ENCODE data around the gene CSNK1E. TPM values are rescaled to one million over a fixed set of nuclear protein-coding genes. Genes with fewer than 3 reads are reported as not detected.
"Not testable (repeated sequence)": the region's sequence is repeated elsewhere in the genome, so short reads cannot be mapped to it uniquely, and the experiment has no call there.

The CSNK1E gene
- total RNA-seq, 2 experiments from 2014 or later = 105 to 108 TPM

- intact Hi-C loops (cut with micrococcal nuclease) = no loop called here
- Mint-ChIP-seq H3K27me3 (ENCODE audit: low read depth) (peaks cover 8% of the 10 kb centered on the region), H3K36me3 (ENCODE audit: low read depth) (no peaks in the 10 kb centered on the region), H3K9me3 (no peaks in the 10 kb centered on the region), H3K4me3 (no peak overlapping the region), H3K27ac (no peak overlapping the region), H3K4me1 (ENCODE audit: low read depth) (no peaks in the 10 kb centered on the region)
- CTCF ChIA-PET = interaction anchor here (1.2 kb wide), 1 partner anchor 86 kb away, joined by 5 read pairs; no protein-coding TSS in a partner anchor
- DNase-seq = no peak
Observed at GRCh38 chr22:38348751-38349496, 31.7 kb upstream of the CSNK1E start.

- intact Hi-C loops (cut with micrococcal nuclease) = no loop called here
- no peak overlapping the region for H3K27ac Mint-ChIP-seq
- no peaks in the 10 kb centered on the region for H3K36me3 Mint-ChIP-seq (ENCODE audit: low read depth)
- CTCF ChIA-PET = interaction anchor here (0.6 kb wide), 1 partner anchor 65 kb away, joined by 3 read pairs; no protein-coding TSS in a partner anchor
- peaks cover 8% of the 10 kb centered on the region for H3K27me3 Mint-ChIP-seq (ENCODE audit: low read depth)
- H3K9me3 Mint-ChIP-seq = no peaks in the 10 kb centered on the region
- no peak overlapping the region for H3K4me3 Mint-ChIP-seq
- H3K4me1 Mint-ChIP-seq (ENCODE audit: low read depth) = no peaks in the 10 kb centered on the region
- no peak for DNase-seq
Observed at GRCh38 chr22:38347944-38348750, 30.9 kb upstream of the CSNK1E start.

- intact Hi-C loops (cut with micrococcal nuclease) = no loop called here
- Mint-ChIP-seq H3K9me3 (no peaks in the 10 kb centered on the region), H3K4me1 (ENCODE audit: low read depth) (no peaks in the 10 kb centered on the region), H3K27me3 (ENCODE audit: low read depth) (peaks cover 8% of the 10 kb centered on the region), H3K27ac (no peak overlapping the region), H3K4me3 (no peak overlapping the region), H3K36me3 (ENCODE audit: low read depth) (no peaks in the 10 kb centered on the region)
- CTCF ChIA-PET = interaction anchor here (0.6 kb wide), 1 partner anchor 66 kb away, joined by 3 read pairs; no protein-coding TSS in a partner anchor
- DNase-seq = no peak
Observed at GRCh38 chr22:38347181-38347943, 30.1 kb upstream of the CSNK1E start.

GRCh38 chr22:38346506-38346905 lies 29.3 kb upstream of the CSNK1E start:
- CTCF ChIA-PET = interaction anchor here (0.6 kb wide), 1 partner anchor 511 kb away, joined by 4 read pairs; no protein-coding TSS in a partner anchor
- DNase-seq = no peak
- intact Hi-C loops (cut with micrococcal nuclease) = no loop called here
- Mint-ChIP-seq H3K4me3 (no peak overlapping the region), H3K36me3 (ENCODE audit: low read depth) (no peaks in the 10 kb centered on the region), H3K9me3 (no peaks in the 10 kb centered on the region), H3K4me1 (ENCODE audit: low read depth) (no peaks in the 10 kb centered on the region), H3K27me3 (ENCODE audit: low read depth) (peaks cover 8% of the 10 kb centered on the region), H3K27ac (no peak overlapping the region)

GRCh38 chr22:38345782-38346181 lies 28.5 kb upstream of the CSNK1E start:
- intact Hi-C loops (cut with micrococcal nuclease) = no loop called here
- Mint-ChIP-seq H3K9me3 (no peaks in the 10 kb centered on the region), H3K4me1 (ENCODE audit: low read depth) (no peaks in the 10 kb centered on the region), H3K36me3 (ENCODE audit: low read depth) (no peaks in the 10 kb centered on the region), H3K27me3 (ENCODE audit: low read depth) (peaks cover 8% of the 10 kb centered on the region), H3K4me3 (no peak overlapping the region), H3K27ac (no peak overlapping the region)
- CTCF ChIA-PET = interaction anchor here (0.6 kb wide), 1 partner anchor 510 kb away, joined by 4 read pairs; no protein-coding TSS in a partner anchor
- no peak for DNase-seq

GRCh38 chr22:38339893-38340292 lies 22.7 kb upstream of the CSNK1E start:
- H3K4me3 Mint-ChIP-seq; DNase-seq; intact Hi-C loops (cut with micrococcal nuclease): not testable (repeated sequence)

GRCh38 chr22:38338772-38339379 lies 21.6 kb upstream of the CSNK1E start:
- Mint-ChIP-seq H3K27ac (no peak overlapping the region), H3K9me3 (no peaks in the 10 kb centered on the region), H3K4me3 (no peak overlapping the region), H3K36me3 (ENCODE audit: low read depth) (no peaks in the 10 kb centered on the region), H3K4me1 (ENCODE audit: low read depth) (peaks cover 3% of the 10 kb centered on the region), H3K27me3 (ENCODE audit: low read depth) (peaks cover 8% of the 10 kb centered on the region)
- intact Hi-C loops (cut with micrococcal nuclease) = no loop called here
- CTCF ChIA-PET = interaction anchor here (1.0 kb wide), 1 partner anchor 287 kb away, joined by 3 read pairs; no protein-coding TSS in a partner anchor
- no peak for DNase-seq

More at GRCh38 chr22:38339893-38340292, 22.7 kb upstream of the CSNK1E start:
- not testable (repeated sequence) for H3K27ac Mint-ChIP-seq; H3K4me1 Mint-ChIP-seq (ENCODE audit: low read depth); H3K9me3 Mint-ChIP-seq; H3K36me3 Mint-ChIP-seq (ENCODE audit: low read depth); H3K27me3 Mint-ChIP-seq (ENCODE audit: low read depth)
- CTCF ChIA-PET = interaction anchor here (0.7 kb wide), 1 partner anchor 83 kb away, joined by 3 read pairs; no protein-coding TSS in a partner anchor

- Mint-ChIP-seq H3K9me3 (no peaks in the 10 kb centered on the region), H3K27me3 (ENCODE audit: low read depth) (peaks cover 8% of the 10 kb centered on the region), H3K4me3 (peak overlapping the region; percentile 64), H3K4me1 (ENCODE audit: low read depth) (peaks cover 3% of the 10 kb centered on the region), H3K36me3 (ENCODE audit: low read depth) (no peaks in the 10 kb centered on the region), H3K27ac (no peak overlapping the region)
- CTCF ChIA-PET = no interaction called here
- intact Hi-C loops (cut with micrococcal nuclease) = no loop called here
- DNase-seq = no peak
Observed at GRCh38 chr22:38336699-38337098, 19.5 kb upstream of the CSNK1E start.

- H3K9me3 Mint-ChIP-seq = no peaks in the 10 kb centered on the region
- no peak overlapping the region for H3K27ac Mint-ChIP-seq
- CTCF ChIA-PET = no interaction called here
- H3K4me3 Mint-ChIP-seq = no peak overlapping the region
- intact Hi-C loops (cut with micrococcal nuclease) = no loop called here
- DNase-seq = no peak
- peaks cover 3% of the 10 kb centered on the region for H3K4me1 Mint-ChIP-seq (ENCODE audit: low read depth)
- no peaks in the 10 kb centered on the region for H3K36me3 Mint-ChIP-seq (ENCODE audit: low read depth)
- peaks cover 8% of the 10 kb centered on the region for H3K27me3 Mint-ChIP-seq (ENCODE audit: low read depth)
Observed at GRCh38 chr22:38335077-38335476, 17.8 kb upstream of the CSNK1E start.

GRCh38 chr22:38327805-38328204 lies 10.6 kb upstream of the CSNK1E start:
- Mint-ChIP-seq H3K4me1 (ENCODE audit: low read depth) (no peaks in the 10 kb centered on the region), H3K36me3 (ENCODE audit: low read depth) (no peaks in the 10 kb centered on the region), H3K27ac (no peak overlapping the region), H3K27me3 (ENCODE audit: low read depth) (no peaks in the 10 kb centered on the region), H3K9me3 (no peaks in the 10 kb centered on the region), H3K4me3 (no peak overlapping the region)
- DNase-seq = no peak
- CTCF ChIA-PET = no interaction called here
- intact Hi-C loops (cut with micrococcal nuclease) = no loop called here

GRCh38 chr22:38327396-38327795 lies 10.2 kb upstream of the CSNK1E start:
- Mint-ChIP-seq H3K27ac (no peak overlapping the region), H3K36me3 (ENCODE audit: low read depth) (no peaks in the 10 kb centered on the region), H3K9me3 (no peaks in the 10 kb centered on the region), H3K27me3 (ENCODE audit: low read depth) (no peaks in the 10 kb centered on the region), H3K4me1 (ENCODE audit: low read depth) (no peaks in the 10 kb centered on the region), H3K4me3 (no peak overlapping the region)
- DNase-seq = no peak
- intact Hi-C loops (cut with micrococcal nuclease) = no loop called here
- CTCF ChIA-PET = no interaction called here

GRCh38 chr22:38325587-38325986 lies 8.4 kb upstream of the CSNK1E start:
- Mint-ChIP-seq H3K27me3 (ENCODE audit: low read depth) (no peaks in the 10 kb centered on the region), H3K4me1 (ENCODE audit: low read depth) (no peaks in the 10 kb centered on the region), H3K4me3 (no peak overlapping the region), H3K27ac (no peak overlapping the region), H3K9me3 (no peaks in the 10 kb centered on the region), H3K36me3 (ENCODE audit: low read depth) (no peaks in the 10 kb centered on the region)
- intact Hi-C loops (cut with micrococcal nuclease) = no loop called here
- CTCF ChIA-PET = interaction anchor here (0.6 kb wide), 1 partner anchor 18 kb away, joined by 3 read pairs; no protein-coding TSS in a partner anchor
- no peak for DNase-seq

Measured in activated naive CD4-positive, alpha-beta T cell treated with anti-CD3 and anti-CD28 coated beads for 36 hours (primary cell).